Activated naive CD4-positive, alpha-beta T cell treated with anti-CD3 and anti-CD28 coated beads, Interleukin-2, amount 50 U/mL, for 72 hours (primary cell): ENCODE data around the gene MED13. TPM values are rescaled to one million over a fixed set of nuclear protein-coding genes. Genes with fewer than 3 reads are reported as not detected.

ENCODE experiments used
- ATAC-seq, 2 donors: fragments of 150-1000 bp; cut with Tn5 transposase; 2 replicates each; pipeline ENCODE4 v1.10.0; 2021; ENCODE audit warnings: mild to moderate bottlenecking in 2 of 2, moderate library complexity in 2 of 2
- DNase-seq, 2 donors: peaks; one replicate each; pipeline ENCODE4 v3.0.0; 2021 to 2022; ENCODE audit warnings: low spot score in 2 of 2
- H3K27ac Mint-ChIP-seq, 2 donors: one replicate each; pipeline ENCODE4 v1.8.0; 2022; ENCODE audit warnings: mild to moderate bottlenecking in 2 of 2, mixed read lengths in 2 of 2
- H3K36me3 Mint-ChIP-seq, 2 donors: one replicate each; pipeline ENCODE4 v1.8.0; 2022; ENCODE audit warnings: mixed read lengths in 2 of 2
- H3K9me3 Mint-ChIP-seq, 2 donors: one replicate each; pipeline ENCODE4 v1.8.0; 2022; ENCODE audit warnings: mixed read lengths in 2 of 2
- total RNA-seq, 2 donors: library from RNA; stranded (reverse); gene quantifications; one replicate each; pipeline ENCODE4 v1.2.3, GENCODE V29; 2022

MED13 gene
- total RNA-seq, 2 donors from 2014 or later: 45.9 to 56.6 TPM

GRCh38 chr17:62067165-62068145, 2.4 kb upstream of the MED13 start:
- no peak overlapping the region for H3K27ac Mint-ChIP-seq

DNA sequence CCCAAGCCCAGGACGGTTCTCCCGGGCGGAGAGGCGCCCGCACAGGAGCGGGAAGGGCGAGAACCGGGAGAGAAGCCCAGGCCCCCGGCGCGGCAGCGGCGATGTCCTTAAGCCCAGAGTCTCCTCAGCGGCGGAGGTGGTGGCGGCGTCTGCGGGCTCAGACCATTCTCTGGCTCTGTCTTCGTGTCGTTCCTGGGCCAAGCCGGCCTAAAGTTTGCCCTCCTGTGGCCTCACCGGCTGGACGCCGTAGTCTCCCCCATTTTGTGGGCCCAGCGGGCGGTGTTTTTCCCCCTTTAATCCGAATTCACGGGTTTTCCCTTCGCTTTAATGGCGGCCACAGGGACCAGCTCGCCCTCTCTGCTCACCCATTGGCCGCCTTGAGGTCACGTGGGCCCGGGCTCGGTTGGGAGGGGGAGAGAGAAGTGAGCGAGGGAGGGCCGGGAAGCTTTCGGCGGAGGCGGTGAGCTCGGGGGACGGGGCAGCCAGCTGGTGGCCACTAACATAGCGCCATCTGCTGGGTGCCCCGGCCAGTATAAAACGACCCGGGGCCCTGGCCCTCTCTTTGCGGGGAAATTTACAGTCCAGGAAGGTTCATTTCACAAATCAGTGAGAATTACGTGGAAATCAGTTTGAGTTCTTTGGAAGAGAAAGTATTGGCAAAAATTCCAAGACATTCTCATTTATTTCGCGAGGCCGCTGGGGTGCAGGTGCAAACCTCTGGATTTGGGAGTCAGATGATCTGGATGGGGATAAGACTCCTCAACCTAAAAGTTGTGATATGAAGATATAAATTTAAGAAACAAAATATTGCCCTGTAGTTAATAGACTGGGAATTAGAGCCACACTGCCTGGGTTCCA, 762 bp upstream of the MED13 start:
- DNase-seq (peak; percentile 96 to 98), ATAC-seq (peak; percentile 97 to 98)
- Mint-ChIP-seq H3K36me3 (peaks cover 18 to 28% of the 10 kb centered on the region in 2 donors), H3K9me3 (no peaks in the 10 kb centered on the region), H3K27ac (peak overlapping the region; percentile 87 to 98)

More at GRCh38 chr17:62067165-62068145, 2.4 kb upstream of the MED13 start:
- ATAC-seq (no peak), DNase-seq (no peak)
- H3K36me3 Mint-ChIP-seq: peaks cover 16 to 25% of the 10 kb centered on the region in 2 donors
- no peaks in the 10 kb centered on the region for H3K9me3 Mint-ChIP-seq

DNA sequence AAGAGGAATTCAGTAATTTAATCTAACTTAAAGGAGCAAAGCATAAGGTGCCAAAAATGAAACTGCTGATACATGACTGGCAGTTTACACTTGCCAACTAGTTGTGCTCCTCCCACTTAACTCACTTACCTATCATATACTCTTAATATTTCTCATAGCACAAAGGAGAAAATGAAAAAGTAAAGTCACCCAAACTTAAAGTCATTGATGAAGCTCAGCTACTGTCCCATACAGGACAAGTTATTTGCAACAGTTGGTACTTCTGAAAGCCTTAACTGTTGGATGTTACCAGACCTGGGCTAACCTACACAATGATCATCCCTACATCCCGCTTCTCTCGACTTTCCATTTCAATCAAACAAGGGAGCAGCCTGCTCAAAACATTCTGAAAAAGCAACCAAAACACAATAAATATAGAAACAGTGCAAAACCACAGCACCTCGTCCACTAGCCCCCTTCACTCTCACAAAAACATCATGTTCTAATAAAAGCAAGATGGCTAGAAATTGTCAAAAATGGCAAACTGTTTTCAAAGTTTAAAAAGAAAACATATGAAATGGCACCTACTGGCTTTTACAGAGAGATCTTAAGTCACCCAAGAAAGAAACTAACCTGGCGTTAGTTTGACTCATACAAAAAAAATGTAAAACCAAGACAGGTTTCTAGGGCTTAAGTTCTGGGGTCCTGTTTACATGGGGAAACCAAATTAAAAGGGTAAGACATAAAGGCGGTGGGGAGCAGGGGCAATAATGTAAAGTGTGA, 868 bp downstream of the MED13 start:
- Mint-ChIP-seq H3K27ac (peak overlapping the region; percentile 87 to 97), H3K36me3 (peaks cover 21 to 31% of the 10 kb centered on the region in 2 donors), H3K9me3 (no peaks in the 10 kb centered on the region)
- DNase-seq (no peak), ATAC-seq (peak; percentile 7 to 21)

GRCh38 chr17:62062944-62063343, 2.1 kb downstream of the MED13 start:
- ATAC-seq: no peak
- H3K9me3 Mint-ChIP-seq: no peaks in the 10 kb centered on the region
- DNase-seq: no peak
- peak overlapping the region; percentile 65 to 87 for H3K27ac Mint-ChIP-seq
- H3K36me3 Mint-ChIP-seq: peaks cover 28 to 32% of the 10 kb centered on the region in 2 donors

DNA sequence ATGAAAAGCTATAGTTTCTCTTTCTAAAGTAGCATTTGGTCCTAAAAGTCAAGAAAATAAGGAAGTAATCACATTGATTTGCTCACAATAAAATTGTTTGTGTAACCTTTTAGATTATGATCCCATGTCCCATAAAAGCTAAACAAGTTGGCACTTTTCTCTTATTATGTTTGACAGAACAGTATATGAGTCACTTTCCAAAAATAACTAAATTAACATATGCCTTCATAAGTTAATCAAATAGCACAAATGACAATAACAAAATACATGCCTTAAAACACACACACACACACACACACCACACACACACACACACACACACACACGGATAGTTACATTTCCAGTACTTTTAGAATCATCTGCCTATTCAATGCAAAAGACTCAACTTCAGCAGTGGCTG, 2.8 kb downstream of the MED13 start:
- Mint-ChIP-seq H3K27ac (peak overlapping the region; percentile 13 to 87), H3K9me3 (no peaks in the 10 kb centered on the region), H3K36me3 (peaks cover 28 to 32% of the 10 kb centered on the region in 2 donors)
- no peak for DNase-seq
- no peak for ATAC-seq

DNA sequence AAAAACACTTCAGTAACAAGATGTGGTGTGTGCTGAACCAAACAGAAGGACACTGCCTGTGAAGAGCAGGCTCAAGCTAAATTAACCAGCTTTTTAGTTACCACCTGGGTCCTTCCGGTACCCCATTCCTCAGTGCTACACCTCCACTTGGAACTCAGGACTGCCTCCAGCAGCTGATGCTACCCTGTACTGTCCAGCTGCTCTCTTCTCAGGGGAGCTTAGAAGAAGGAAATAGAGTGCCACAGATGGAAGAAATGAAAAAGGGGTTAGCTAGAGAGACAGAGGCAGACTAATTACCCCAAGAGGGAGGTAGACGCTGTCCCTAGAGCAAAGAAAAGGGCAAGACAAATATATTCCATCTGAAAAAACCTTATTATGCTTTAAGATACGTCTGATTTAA, 5.7 kb downstream of the MED13 start:
- Mint-ChIP-seq H3K36me3 (peaks cover 24% of the 10 kb centered on the region in 2 donors), H3K27ac (no peak overlapping the region), H3K9me3 (no peaks in the 10 kb centered on the region)
- no peak for ATAC-seq
- no peak for DNase-seq

GRCh38 chr17:62058611-62059010, 6.5 kb downstream of the MED13 start:
- Mint-ChIP-seq H3K36me3 (peaks cover 16 to 21% of the 10 kb centered on the region in 2 donors), H3K27ac (no peak overlapping the region)

DNA sequence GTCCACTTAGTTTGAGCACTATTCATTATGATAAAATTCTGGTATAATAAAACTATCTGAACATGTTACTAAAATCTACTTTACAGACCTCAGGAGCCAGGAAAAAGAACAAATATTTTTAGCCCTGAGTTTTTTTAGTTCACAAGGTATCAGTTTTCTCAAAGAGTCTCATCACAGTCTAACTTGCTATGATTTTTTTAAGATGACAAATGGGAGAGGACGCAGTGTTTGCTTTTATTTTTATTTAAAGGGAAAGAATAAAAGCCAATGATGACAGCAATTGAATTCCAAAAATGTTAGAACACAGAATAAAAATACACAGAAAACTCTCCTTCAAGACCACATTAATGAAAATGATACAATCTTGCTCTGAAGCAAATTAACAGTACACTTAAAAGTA, 7.4 kb downstream of the MED13 start:
- ATAC-seq: no peak
- no peak overlapping the region for H3K27ac Mint-ChIP-seq

More at GRCh38 chr17:62058611-62059010, 6.5 kb downstream of the MED13 start:
- no peak for DNase-seq
- H3K9me3 Mint-ChIP-seq: no peaks in the 10 kb centered on the region
- ATAC-seq: no peak

GRCh38 chr17:62052765-62053338, 12.2 kb downstream of the MED13 start:
- peaks cover 5 to 25% of the 10 kb centered on the region in 2 donors for H3K36me3 Mint-ChIP-seq
- DNase-seq: no peak
- H3K27ac Mint-ChIP-seq: no peak overlapping the region
- no peaks in the 10 kb centered on the region for H3K9me3 Mint-ChIP-seq
- ATAC-seq: no peak

More for the DNA sequence above, 7.4 kb downstream of the MED13 start:
- no peak for DNase-seq
- Mint-ChIP-seq H3K36me3 (peaks cover 10 to 15% of the 10 kb centered on the region in 2 donors), H3K9me3 (no peaks in the 10 kb centered on the region)

GRCh38 chr17:62051053-62051452, 14.0 kb downstream of the MED13 start:
- ATAC-seq (no peak), DNase-seq (no peak)
- H3K9me3 Mint-ChIP-seq: no peaks in the 10 kb centered on the region
- H3K36me3 Mint-ChIP-seq: peaks cover 5 to 25% of the 10 kb centered on the region in 2 donors
- H3K27ac Mint-ChIP-seq: no peak overlapping the region

DNA sequence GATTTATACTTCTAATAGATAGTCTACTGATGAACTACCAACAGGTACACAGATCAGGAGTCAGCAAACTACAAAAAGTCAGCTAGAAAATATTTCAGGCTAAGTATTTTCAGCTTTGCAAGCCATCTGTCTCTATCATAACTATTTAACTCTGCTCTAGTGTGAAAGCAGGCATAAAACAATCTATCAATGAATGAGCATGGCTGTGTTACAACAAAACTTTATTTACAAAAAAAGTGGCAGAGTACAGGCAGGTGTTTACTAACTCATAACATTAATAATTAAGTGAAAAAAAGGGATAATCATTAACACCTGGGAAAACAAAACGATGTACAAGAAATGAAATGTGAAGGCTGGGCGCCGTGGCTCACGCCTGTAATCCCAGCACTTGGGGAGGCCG, 15.8 kb downstream of the MED13 start:
- no peak overlapping the region for H3K27ac Mint-ChIP-seq
- peaks cover 5 to 25% of the 10 kb centered on the region in 2 donors for H3K36me3 Mint-ChIP-seq
- ATAC-seq: no peak
- no peaks in the 10 kb centered on the region for H3K9me3 Mint-ChIP-seq
- DNase-seq: no peak

GRCh38 chr17:62048262-62048661, 16.8 kb downstream of the MED13 start:
- ATAC-seq (no peak), DNase-seq (no peak)
- H3K36me3 Mint-ChIP-seq: peaks cover 5 to 25% of the 10 kb centered on the region in 2 donors
- peak overlapping the region in 1 of 2 donors; percentile 7 for H3K27ac Mint-ChIP-seq
- H3K9me3 Mint-ChIP-seq: no peaks in the 10 kb centered on the region

DNA sequence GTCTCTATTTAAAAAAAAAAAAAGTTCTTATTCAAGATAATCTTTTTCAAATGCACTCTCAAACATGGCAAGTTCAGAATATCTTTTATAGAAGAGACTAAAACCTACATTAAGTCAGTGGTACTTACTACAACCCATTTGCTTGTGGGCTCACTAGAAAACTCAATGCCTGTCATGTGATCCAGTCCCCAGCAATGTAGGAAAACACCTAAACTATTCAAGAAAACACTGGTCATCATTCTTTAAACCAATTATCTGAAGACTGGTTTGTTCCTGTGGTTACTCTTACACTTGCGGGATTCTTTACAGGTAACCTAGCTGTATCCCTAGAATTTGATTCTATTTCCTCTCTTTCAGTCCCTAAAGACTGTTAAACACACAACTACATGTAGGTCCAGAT, 19.6 kb downstream of the MED13 start:
- no peak for DNase-seq
- Mint-ChIP-seq H3K36me3 (peaks cover 0 to 16% of the 10 kb centered on the region in 2 donors), H3K9me3 (no peaks in the 10 kb centered on the region), H3K27ac (no peak overlapping the region)
- no peak for ATAC-seq

- no peaks in the 10 kb centered on the region for H3K9me3 Mint-ChIP-seq
- no peak overlapping the region for H3K27ac Mint-ChIP-seq
- H3K36me3 Mint-ChIP-seq: peaks cover 0 to 20% of the 10 kb centered on the region in 2 donors
- DNase-seq (no peak), ATAC-seq (no peak)
These were observed 20.0 kb downstream of the MED13 start for GRCh38 chr17:62045109-62045508.

- DNase-seq: no peak
- no peak for ATAC-seq
- no peak overlapping the region for H3K27ac Mint-ChIP-seq
- H3K36me3 Mint-ChIP-seq: peaks cover 0 to 17% of the 10 kb centered on the region in 2 donors
- no peaks in the 10 kb centered on the region for H3K9me3 Mint-ChIP-seq
These were observed 21.5 kb downstream of the MED13 start for GRCh38 chr17:62043602-62044001.

- Mint-ChIP-seq H3K36me3 (peaks cover 0 to 13% of the 10 kb centered on the region in 2 donors), H3K27ac (no peak overlapping the region), H3K9me3 (no peaks in the 10 kb centered on the region)
- DNase-seq: no peak
- ATAC-seq: no peak
These were observed 21.9 kb downstream of the MED13 start for GRCh38 chr17:62043140-62043539.
